PFSK-1 (cell line): ENCODE results near the gene DNALI1.

Experiments used
- SIN3A ChIP-seq: IDR thresholded peaks from 2 replicates; pipeline ENCODE4 v1.6.1; 2012; ENCODE audit warnings: mild to moderate bottlenecking, low read length, moderate library complexity, borderline replicate concordance; ENCODE audit not compliant: insufficient read depth
- TAF1 ChIP-seq: IDR thresholded peaks from 2 replicates; pipeline ENCODE4 v1.6.1; 2012; ENCODE audit warnings: low read length, control low read depth, borderline replicate concordance; ENCODE audit not compliant: insufficient read depth
- TF ChIP-seq, protein P1 (sequence below), 2 experiments: IDR thresholded peaks; 2 replicates each; pipeline versions ENCODE4 v1.6.1 to v1.8.0; 2011 to 2012; ENCODE audit warnings: low read depth in 2 of 2, low read length in 2 of 2, control low read depth in 1 of 2, inconsistent platforms in 1 of 2, mild to moderate bottlenecking in 1 of 2, moderate library complexity in 1 of 2; ENCODE audit not compliant: insufficient read depth in 1 of 2

- no peak for TF ChIP-seq TAF1
- TF ChIP-seq, protein P1, sequence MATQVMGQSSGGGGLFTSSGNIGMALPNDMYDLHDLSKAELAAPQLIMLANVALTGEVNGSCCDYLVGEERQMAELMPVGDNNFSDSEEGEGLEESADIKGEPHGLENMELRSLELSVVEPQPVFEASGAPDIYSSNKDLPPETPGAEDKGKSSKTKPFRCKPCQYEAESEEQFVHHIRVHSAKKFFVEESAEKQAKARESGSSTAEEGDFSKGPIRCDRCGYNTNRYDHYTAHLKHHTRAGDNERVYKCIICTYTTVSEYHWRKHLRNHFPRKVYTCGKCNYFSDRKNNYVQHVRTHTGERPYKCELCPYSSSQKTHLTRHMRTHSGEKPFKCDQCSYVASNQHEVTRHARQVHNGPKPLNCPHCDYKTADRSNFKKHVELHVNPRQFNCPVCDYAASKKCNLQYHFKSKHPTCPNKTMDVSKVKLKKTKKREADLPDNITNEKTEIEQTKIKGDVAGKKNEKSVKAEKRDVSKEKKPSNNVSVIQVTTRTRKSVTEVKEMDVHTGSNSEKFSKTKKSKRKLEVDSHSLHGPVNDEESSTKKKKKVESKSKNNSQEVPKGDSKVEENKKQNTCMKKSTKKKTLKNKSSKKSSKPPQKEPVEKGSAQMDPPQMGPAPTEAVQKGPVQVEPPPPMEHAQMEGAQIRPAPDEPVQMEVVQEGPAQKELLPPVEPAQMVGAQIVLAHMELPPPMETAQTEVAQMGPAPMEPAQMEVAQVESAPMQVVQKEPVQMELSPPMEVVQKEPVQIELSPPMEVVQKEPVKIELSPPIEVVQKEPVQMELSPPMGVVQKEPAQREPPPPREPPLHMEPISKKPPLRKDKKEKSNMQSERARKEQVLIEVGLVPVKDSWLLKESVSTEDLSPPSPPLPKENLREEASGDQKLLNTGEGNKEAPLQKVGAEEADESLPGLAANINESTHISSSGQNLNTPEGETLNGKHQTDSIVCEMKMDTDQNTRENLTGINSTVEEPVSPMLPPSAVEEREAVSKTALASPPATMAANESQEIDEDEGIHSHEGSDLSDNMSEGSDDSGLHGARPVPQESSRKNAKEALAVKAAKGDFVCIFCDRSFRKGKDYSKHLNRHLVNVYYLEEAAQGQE (IDR thresholded peaks at IDR 0.05; ENCODE audit: insufficient read depth in 1 of 2, low read depth in 2 of 2, low read length in 2 of 2) = no peak
- no peak for TF ChIP-seq SIN3A
These were observed 32.2 kb downstream of the DNALI1 start for GRCh38 chr1:37588939-37589338.
